GM20000 (cell line): ENCODE measurements around the gene TEX53.

ENCODE experiments used
- DNase-seq: peaks from one replicate; pipeline ENCODE4 v3.0.0; 2012; ENCODE audit warnings: low spot score
- TF ChIP-seq, protein P1 (sequence below): IDR thresholded peaks from 2 replicates; pipeline ENCODE4 v1.5.1; 2012; ENCODE audit warnings: mild to moderate bottlenecking, control low read depth; ENCODE audit errors: extremely low read depth, missing control alignments

TEX53 gene

DNA sequence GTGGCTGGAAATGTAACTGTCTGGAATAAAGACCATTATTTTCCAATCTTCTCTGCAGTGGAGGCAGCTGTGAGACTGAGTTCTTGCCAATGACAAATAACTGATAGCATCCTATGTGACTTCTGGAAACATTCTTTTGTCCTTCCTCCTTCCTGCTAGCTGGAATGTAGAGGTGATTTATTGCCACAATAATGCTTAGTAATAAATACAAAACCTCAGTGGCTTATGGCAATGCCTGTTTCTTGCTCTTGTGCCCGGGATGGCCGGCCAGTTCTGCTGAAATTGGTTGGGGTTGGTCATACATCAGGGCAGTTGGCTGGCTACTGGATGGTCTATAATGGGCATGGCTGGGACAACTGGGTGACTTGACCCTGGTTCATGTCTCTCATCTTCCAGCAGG, 36.5 kb upstream of the TEX53 start:
- no peak for DNase-seq
- TF ChIP-seq, protein P1, sequence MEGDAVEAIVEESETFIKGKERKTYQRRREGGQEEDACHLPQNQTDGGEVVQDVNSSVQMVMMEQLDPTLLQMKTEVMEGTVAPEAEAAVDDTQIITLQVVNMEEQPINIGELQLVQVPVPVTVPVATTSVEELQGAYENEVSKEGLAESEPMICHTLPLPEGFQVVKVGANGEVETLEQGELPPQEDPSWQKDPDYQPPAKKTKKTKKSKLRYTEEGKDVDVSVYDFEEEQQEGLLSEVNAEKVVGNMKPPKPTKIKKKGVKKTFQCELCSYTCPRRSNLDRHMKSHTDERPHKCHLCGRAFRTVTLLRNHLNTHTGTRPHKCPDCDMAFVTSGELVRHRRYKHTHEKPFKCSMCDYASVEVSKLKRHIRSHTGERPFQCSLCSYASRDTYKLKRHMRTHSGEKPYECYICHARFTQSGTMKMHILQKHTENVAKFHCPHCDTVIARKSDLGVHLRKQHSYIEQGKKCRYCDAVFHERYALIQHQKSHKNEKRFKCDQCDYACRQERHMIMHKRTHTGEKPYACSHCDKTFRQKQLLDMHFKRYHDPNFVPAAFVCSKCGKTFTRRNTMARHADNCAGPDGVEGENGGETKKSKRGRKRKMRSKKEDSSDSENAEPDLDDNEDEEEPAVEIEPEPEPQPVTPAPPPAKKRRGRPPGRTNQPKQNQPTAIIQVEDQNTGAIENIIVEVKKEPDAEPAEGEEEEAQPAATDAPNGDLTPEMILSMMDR, result no peak

DNA sequence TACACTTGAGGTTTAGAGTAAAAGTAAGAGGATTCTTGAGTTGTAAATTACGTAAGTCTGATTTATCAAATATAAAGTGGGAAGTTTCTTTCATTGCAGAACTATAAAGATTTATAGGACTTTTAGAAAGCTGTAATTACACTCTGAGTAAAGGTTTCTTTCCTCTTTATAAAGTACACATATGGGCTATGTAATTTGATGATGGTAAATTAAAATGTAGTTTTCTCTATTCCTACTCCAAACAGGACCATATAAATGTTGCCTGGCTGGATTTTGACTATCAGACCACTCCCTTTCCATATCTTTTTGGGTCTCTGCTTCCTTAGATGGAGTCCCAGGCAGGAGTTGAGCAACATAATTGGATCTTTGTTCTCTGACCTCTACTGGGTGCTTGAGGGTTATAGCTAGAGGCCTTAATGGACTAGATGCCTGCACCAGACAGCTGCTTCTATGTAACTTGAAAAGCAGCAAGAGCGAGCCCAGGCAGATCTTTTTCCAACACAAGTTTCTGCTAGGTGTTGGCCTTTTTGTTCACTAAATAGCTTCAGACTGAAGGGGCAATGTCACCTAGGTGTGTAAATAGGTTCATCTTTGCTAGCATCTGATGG, 35.7 kb upstream of the TEX53 start:
- TF ChIP-seq, protein P1, result no peak
- no peak for DNase-seq

DNA sequence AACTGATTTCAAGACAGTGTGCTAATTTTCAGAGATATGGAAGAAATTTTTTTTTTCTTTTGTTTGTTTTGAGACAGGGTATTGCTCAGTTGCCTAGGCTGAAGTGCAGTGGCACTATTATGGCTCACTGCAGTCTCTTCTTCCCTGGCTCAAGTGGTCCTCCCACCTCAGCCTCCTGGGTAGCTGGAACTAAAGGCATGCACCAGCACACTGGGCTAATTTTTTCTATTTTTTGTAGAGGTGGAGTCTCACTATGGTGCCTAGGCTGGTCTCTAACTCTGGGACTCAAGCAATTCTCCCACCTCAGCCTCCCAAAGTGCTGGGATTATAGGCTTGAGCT, 34.3 kb upstream of the TEX53 start:
- TF ChIP-seq, protein P1, result no peak
- no peak for DNase-seq

DNA sequence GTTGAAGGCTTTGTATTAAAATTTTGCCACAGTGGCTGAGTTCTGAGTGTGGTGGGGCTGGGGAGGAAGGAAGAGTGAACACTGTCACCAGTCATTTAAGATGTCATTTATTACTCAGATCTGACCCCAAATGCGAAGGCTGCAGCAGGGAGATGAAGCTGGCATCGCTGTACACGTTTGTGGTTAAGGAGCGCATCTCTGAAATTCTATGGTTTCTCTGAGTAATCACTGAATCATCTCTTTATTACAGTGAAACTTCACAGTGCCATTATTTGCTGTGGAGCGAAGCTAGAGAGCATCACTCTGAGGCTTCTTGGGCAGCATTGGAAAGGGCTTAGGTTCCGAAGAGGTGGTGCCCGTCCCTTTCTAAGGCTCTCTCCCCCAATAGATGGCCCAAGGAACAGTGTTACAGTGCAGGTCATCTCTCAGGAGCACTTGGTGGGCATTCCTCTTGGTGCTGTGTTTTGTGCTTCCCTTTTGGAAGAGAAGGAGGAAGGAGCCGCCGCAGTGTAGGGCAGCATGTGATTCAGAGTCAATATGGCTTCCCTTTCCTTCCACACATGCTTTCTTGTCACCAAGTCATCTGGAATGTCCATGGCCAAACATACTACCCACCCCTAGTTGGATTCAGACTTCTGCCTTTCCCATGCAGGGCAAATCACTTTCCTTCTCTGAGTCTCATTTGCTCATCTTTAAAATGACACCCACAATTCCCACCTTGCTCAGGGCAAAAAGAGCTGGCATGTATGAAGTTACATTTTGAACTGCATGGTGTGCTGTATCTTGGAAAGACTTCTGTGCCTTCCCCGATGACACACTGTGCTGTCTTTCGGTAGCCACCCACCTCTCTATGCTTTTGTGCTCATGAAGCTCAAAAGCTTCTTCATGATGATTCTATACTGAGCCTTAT, 33.7 kb upstream of the TEX53 start:
- no peak for DNase-seq
- TF ChIP-seq, protein P1, result no peak

DNA sequence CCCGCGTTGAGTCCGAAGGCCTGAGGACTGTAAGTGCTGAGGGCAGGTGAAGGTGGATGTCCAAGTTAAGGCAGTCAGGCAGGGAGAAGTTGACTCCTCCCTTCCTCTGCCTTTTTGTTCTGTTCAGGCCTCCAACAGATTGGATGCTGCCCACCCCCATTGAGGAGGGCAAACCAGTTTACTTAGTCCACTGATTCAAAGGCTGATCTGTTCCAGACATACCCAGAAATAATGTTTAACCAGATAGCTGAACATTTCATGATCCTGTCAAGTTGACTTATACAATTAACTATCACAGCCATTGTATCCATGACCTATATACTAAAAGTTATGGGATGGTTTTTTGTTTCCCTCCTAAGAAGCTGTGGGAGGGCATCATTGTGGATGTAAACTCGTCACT, 32.7 kb upstream of the TEX53 start:
- TF ChIP-seq, protein P1, result no peak
- no peak for DNase-seq

DNA sequence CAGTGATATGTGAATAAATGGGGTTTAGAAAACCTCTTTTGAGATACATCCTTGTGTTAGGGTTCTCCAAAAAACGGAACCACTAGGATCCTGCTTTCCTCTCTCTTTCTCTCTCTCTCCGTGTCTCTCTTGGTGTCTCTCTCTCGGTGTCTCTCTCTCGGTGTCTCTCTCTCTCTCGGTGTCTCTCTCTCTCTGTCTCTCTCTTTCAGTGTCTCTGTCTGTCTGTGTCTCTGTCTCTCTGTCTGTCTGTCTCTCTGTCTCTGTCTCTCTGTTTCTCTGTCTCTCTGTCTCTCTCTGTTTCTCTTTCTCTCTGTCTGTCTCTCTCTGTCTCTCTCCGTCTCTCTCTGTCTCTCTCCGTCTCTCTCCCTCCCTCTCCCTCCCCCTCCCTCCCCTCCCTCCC, 32.2 kb upstream of the TEX53 start:
- TF ChIP-seq, protein P1, result no peak
- DNase-seq, result no peak

DNA sequence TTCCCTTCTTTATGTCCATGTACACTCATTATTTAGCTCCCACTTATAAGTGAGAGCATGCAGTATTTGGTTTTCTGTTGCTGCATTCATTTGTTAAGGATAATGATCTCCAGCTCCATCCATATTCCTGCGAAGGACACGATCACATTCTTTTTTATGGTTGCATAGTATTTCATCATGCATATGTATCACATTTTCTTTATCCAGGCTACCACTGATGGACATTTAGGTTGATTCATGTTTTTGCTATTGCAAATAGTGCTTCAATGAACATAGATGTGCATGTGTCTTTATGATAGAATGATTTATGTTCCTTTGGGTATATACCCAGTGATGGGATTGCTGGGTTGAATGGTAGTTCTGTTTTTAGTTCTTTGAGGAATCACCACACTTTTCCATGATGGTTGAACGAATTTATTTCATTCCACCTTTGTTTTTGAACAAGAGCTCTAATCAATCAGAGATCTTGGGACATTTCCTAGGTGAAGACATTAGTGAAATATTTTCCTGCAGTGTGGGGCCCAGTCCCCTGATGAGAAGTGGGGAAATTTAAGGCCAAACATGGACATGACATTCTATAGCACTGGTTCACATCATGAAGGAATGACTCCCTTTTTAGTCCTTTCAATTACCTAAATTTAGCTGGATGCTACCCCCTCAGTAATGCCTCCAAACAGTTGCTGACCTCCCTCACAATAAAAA, 31.5 kb upstream of the TEX53 start:
- no peak for DNase-seq
- TF ChIP-seq, protein P1, result no peak
